Subcutaneous abdominal adipose tissue (tissue), 5 donors: ENCODE measurements around the gene SLC39A12.

ENCODE experiments used
- H3K27ac ChIP-seq: one replicate; pipeline ENCODE4 v1.7.0; 2013; ENCODE audit warnings: low read depth, mild to moderate bottlenecking, inconsistent platforms, low read length, moderate library complexity
- H3K27me3 ChIP-seq, 5 donors: one replicate each; pipeline ENCODE4 v1.7.0; 2013; ENCODE audit warnings: low read length in 5 of 5, inconsistent platforms in 1 of 5; ENCODE audit not compliant: control insufficient read depth in 5 of 5, insufficient read depth in 4 of 5
- H3K36me3 ChIP-seq, 5 donors: one replicate each; pipeline ENCODE4 v1.7.0; 2013; ENCODE audit warnings: low read length in 5 of 5; ENCODE audit not compliant: control insufficient read depth in 5 of 5, insufficient read depth in 5 of 5
- H3K4me1 ChIP-seq, 5 donors: one replicate each; pipeline ENCODE4 v1.7.0; 2013; ENCODE audit warnings: low read length in 5 of 5, mild to moderate bottlenecking in 3 of 5, moderate library complexity in 1 of 5; ENCODE audit not compliant: control insufficient read depth in 5 of 5, insufficient read depth in 5 of 5
- H3K4me3 ChIP-seq, 5 donors: one replicate each; pipeline ENCODE4 v1.7.0; 2013; ENCODE audit warnings: low read length in 5 of 5, low read depth in 1 of 5
- H3K9ac ChIP-seq, 5 donors: one replicate each; pipeline ENCODE4 v1.7.0; 2013; ENCODE audit warnings: low read length in 5 of 5, mild to moderate bottlenecking in 4 of 5, moderate library complexity in 3 of 5
- H3K9me3 ChIP-seq, 5 donors: one replicate each; pipeline ENCODE4 v1.7.0; 2013; ENCODE audit warnings: low read length in 5 of 5; ENCODE audit not compliant: control insufficient read depth in 5 of 5
- donor health status: healthy.
- donor health status: healthy.
- donor health status: healthy.
- donor health status: healthy.
- donor health status: healthy.

Gene SLC39A12

GRCh38 chr10:18044976-18045720 is 93.4 kb downstream of the SLC39A12 start:
- no peaks in the 10 kb centered on the region for H3K9me3 ChIP-seq
- H3K27me3 ChIP-seq, result no peaks in the 10 kb centered on the region
- no peaks in the 10 kb centered on the region for H3K36me3 ChIP-seq

GRCh38 chr10:18056583-18056982 is 104.9 kb downstream of the SLC39A12 start:
- Histone ChIP-seq H3K27ac (no peak overlapping the region), H3K27me3 (no peaks in the 10 kb centered on the region), H3K4me3 (no peak overlapping the region), H3K4me1 (no peaks in the 10 kb centered on the region), H3K9ac (no peak overlapping the region), H3K36me3 (no peaks in the 10 kb centered on the region), H3K9me3 (peaks cover 0 to 6% (median 0%) of the 10 kb centered on the region in 5 donors)

More at GRCh38 chr10:18044976-18045720, 93.4 kb downstream of the SLC39A12 start:
- Histone ChIP-seq H3K9ac (no peak overlapping the region), H3K4me1 (no peaks in the 10 kb centered on the region), H3K27ac (no peak overlapping the region), H3K4me3 (no peak overlapping the region)

- Histone ChIP-seq H3K27ac (no peak overlapping the region), H3K4me1 (no peaks in the 10 kb centered on the region), H3K27me3 (no peaks in the 10 kb centered on the region), H3K9ac (no peak overlapping the region), H3K4me3 (no peak overlapping the region), H3K9me3 (peaks cover 0 to 6% (median 0%) of the 10 kb centered on the region in 5 donors), H3K36me3 (no peaks in the 10 kb centered on the region)
Observed at GRCh38 chr10:18059826-18060559, 108.3 kb downstream of the SLC39A12 start.

GRCh38 chr10:18066947-18067346 is 115.2 kb downstream of the SLC39A12 start:
- Histone ChIP-seq H3K9ac (no peak overlapping the region), H3K27me3 (no peaks in the 10 kb centered on the region), H3K4me3 (no peak overlapping the region), H3K27ac (no peak overlapping the region), H3K9me3 (no peaks in the 10 kb centered on the region), H3K4me1 (no peaks in the 10 kb centered on the region), H3K36me3 (no peaks in the 10 kb centered on the region)

DNA sequence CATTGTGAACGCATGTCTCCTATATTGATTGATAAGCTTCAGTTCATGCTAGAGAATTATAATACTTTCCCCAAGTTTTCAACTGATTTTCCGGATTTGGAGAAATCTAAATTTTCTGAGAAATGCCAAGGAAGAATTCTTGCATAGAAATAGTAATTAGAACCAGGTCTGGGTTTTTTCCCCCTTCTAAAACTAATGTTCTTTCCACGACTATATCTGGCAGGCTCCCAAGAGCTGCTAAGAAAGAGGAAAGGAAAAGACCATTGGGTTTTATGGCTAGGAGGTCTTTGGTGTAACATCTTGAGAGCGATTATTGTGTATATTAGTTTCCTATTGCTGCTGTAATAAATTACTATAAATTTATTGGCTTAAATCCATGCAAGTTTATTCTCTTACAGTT is 116.7 kb downstream of the SLC39A12 start:
- Histone ChIP-seq H3K4me3 (no peak overlapping the region), H3K4me1 (no peaks in the 10 kb centered on the region), H3K27me3 (no peaks in the 10 kb centered on the region), H3K9ac (no peak overlapping the region), H3K9me3 (no peaks in the 10 kb centered on the region), H3K36me3 (no peaks in the 10 kb centered on the region), H3K27ac (no peak overlapping the region)

DNA sequence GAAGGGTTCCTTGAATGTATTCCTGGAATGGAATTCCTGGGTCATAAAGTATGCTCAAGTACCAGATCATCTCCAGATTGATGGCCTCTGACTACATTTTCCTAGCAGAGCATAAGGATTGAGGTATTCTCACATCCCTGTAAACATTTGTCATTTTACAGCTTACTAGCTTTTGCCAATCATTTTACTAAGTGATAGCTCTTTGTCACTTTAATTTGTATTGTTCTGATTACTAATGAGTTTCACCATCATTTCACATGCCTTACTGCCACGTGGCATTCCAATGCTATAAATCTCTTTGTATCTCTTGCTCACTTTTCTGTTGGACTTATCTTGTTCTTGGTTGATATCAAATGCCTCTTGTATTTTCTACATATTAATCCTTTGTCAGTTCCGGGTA is 119.9 kb downstream of the SLC39A12 start:
- Histone ChIP-seq H3K9me3 (peaks cover 0 to 3% (median 0%) of the 10 kb centered on the region in 5 donors), H3K9ac (no peak overlapping the region), H3K36me3 (no peaks in the 10 kb centered on the region), H3K4me1 (no peaks in the 10 kb centered on the region), H3K27ac (no peak overlapping the region), H3K27me3 (no peaks in the 10 kb centered on the region), H3K4me3 (no peak overlapping the region)

DNA sequence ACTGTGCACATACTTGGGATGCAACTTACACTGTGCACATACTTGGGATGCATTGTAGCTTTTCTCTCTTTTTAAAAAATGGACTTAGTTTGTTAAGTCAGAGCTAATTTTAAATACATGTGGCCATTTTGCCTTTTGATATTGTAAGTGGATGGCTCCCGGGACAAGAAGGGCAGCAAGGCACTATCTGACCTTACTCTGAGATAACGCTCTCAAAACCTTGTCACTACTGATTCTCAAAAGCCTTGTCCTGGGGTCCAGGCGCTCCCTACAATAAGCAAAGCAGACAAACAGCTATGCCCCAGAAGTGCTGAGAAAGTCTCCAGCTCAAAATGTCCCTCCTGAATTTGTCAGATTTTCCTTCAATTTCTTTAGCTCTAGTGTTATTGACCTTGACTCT is 121.6 kb downstream of the SLC39A12 start:
- Histone ChIP-seq H3K9me3 (peaks cover 0 to 3% (median 0%) of the 10 kb centered on the region in 5 donors), H3K4me3 (no peak overlapping the region), H3K9ac (no peak overlapping the region), H3K27ac (no peak overlapping the region), H3K4me1 (no peaks in the 10 kb centered on the region), H3K36me3 (no peaks in the 10 kb centered on the region), H3K27me3 (no peaks in the 10 kb centered on the region)

- no peak overlapping the region for H3K27ac ChIP-seq
- H3K27me3 ChIP-seq, result no peaks in the 10 kb centered on the region
- no peaks in the 10 kb centered on the region for H3K4me1 ChIP-seq
- H3K9ac ChIP-seq, result no peak overlapping the region
- no peak overlapping the region for H3K4me3 ChIP-seq
- peaks cover 0 to 3% (median 0%) of the 10 kb centered on the region in 5 donors for H3K9me3 ChIP-seq
- H3K36me3 ChIP-seq, result no peaks in the 10 kb centered on the region
Observed at GRCh38 chr10:18075881-18076280, 124.2 kb downstream of the SLC39A12 start.

DNA sequence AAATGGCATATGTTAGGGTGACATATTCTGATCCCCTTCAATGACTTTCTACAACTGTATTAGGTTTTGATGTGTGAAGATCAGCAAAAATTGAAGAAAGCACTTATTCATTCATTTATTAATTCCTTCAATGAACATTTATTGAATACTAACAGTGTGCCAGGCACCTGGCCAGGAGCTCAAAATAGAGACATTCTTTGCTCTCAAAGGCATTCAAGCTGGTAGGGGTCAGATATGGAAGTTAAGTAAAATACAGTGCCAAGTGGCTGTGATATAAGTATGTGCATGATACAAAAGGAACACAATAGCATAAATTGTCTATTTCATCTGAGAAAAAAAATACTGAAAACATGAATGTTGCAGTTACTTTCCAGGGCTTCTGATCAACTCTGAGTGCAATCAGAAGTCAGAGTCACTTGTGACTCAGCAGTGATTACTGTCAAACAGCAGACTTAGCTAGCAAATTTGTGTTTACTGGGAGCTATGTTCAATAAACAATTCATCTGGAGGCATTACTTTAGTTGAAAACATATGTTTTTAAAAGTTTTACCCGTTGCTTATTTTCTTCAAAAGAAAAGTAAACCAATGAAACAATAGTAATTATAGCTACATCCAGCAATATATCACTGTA is 128.1 kb downstream of the SLC39A12 start:
- Histone ChIP-seq H3K4me1 (no peaks in the 10 kb centered on the region), H3K9me3 (peaks cover 0 to 3% (median 0%) of the 10 kb centered on the region in 5 donors), H3K27ac (no peak overlapping the region), H3K36me3 (no peaks in the 10 kb centered on the region), H3K27me3 (peaks cover 0 to 3% (median 0%) of the 10 kb centered on the region in 5 donors), H3K9ac (no peak overlapping the region), H3K4me3 (no peak overlapping the region)

- H3K36me3 ChIP-seq, result no peaks in the 10 kb centered on the region
- no peaks in the 10 kb centered on the region for H3K9me3 ChIP-seq
- H3K27me3 ChIP-seq, result peaks cover 0 to 3% (median 0%) of the 10 kb centered on the region in 5 donors
- H3K4me1 ChIP-seq, result peaks cover 0 to 2% (median 0%) of the 10 kb centered on the region in 5 donors
- no peak overlapping the region for H3K27ac ChIP-seq
- no peak overlapping the region for H3K9ac ChIP-seq
- no peak overlapping the region for H3K4me3 ChIP-seq
Observed at GRCh38 chr10:18082381-18082780, 130.7 kb downstream of the SLC39A12 start.
